ENCODE results near the gene PADI4. TPM values are rescaled to one million over a fixed set of nuclear protein-coding genes. Genes with fewer than 3 reads are reported as not detected.

PADI4 gene
- total RNA-seq, 1 experiment from 2014 or later, result 7.7 TPM

DNA sequence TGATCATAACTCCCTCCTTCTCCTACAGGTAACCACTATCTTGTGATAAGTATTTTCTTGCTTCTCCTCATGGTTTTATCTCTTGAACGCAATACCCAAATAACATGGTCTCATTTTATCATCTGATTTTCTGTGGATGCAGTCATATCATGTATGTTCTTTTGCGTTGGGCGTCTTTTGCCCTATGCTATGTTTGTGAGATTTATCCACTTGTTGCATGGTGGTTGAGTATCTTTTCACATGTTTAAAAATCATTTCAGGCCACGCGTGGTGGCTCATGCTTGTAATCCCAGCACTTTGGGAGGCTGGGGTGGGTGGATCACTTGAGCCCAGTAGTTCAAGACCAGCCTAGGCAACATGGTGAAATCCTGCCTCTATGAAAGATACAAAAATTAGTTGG, 43.5 kb upstream of the PADI4 start:
- H2AFZ ChIP-seq, result no peak overlapping the region
- H3K4me3 ChIP-seq, result no peak overlapping the region
- no peaks in the 10 kb centered on the region for H3K79me2 ChIP-seq (ENCODE audit: low read depth)
- no peak overlapping the region for H3K27ac ChIP-seq
- no peaks in the 10 kb centered on the region for H3K9me3 ChIP-seq (ENCODE audit: insufficient read depth, low read depth)
- ChIA-PET CTCF (no interaction called here), POLR2A (ENCODE audit: unreplicated experiment) (no interaction called here)
- no TSS peak for BruUV-seq (replicated peaks)
- no peaks in the 10 kb centered on the region for H3F3A ChIP-seq (ENCODE audit: insufficient read depth, low read depth)
- no peaks in the 10 kb centered on the region for H3K36me3 ChIP-seq (ENCODE audit: low read depth)
- TF ChIP-seq, protein P1, sequence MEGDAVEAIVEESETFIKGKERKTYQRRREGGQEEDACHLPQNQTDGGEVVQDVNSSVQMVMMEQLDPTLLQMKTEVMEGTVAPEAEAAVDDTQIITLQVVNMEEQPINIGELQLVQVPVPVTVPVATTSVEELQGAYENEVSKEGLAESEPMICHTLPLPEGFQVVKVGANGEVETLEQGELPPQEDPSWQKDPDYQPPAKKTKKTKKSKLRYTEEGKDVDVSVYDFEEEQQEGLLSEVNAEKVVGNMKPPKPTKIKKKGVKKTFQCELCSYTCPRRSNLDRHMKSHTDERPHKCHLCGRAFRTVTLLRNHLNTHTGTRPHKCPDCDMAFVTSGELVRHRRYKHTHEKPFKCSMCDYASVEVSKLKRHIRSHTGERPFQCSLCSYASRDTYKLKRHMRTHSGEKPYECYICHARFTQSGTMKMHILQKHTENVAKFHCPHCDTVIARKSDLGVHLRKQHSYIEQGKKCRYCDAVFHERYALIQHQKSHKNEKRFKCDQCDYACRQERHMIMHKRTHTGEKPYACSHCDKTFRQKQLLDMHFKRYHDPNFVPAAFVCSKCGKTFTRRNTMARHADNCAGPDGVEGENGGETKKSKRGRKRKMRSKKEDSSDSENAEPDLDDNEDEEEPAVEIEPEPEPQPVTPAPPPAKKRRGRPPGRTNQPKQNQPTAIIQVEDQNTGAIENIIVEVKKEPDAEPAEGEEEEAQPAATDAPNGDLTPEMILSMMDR (conservative IDR thresholded peaks at IDR 0.05), result no peak
- no peak for TF ChIP-seq EZH2 (IDR thresholded peaks at IDR 0.05; ENCODE audit: low read depth)
- no peaks in the 10 kb centered on the region for H3K27me3 ChIP-seq (ENCODE audit: insufficient read depth, low read depth)
- intact Hi-C loops (cut with micrococcal nuclease; ENCODE audit: unreplicated experiment), result no loop called here
- H3K4me1 ChIP-seq (replicated peaks; ENCODE audit: insufficient read depth), result no peaks in the 10 kb centered on the region
- no peaks in the 10 kb centered on the region for H4K20me1 ChIP-seq (ENCODE audit: insufficient read depth)
- no peak for DNase-seq
- H3K4me2 ChIP-seq, result no peak overlapping the region
- no peaks in the 10 kb centered on the region for H3K9me2 ChIP-seq (ENCODE audit: insufficient read depth)

DNA sequence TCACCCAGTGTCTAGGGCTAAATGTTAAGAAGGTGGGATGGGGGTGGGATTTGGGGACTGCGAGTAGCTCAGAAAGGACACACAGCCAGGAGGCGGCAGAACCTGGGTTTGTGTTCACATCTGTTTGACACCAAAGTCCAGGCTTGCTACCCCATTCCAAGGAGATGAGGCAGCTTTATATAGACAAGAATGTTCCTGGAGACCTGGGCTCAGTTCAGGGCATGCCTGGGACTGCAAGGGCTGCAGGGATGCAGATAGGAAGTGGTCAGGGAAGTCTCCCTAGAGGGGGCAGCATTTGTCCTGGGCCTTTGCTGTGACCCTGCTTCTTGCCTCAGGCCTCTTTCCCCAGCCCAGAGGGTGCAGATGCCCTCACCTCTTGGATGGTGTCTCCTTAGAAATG, 42.8 kb upstream of the PADI4 start:
- Histone ChIP-seq H3K27me3 (ENCODE audit: insufficient read depth, low read depth) (no peaks in the 10 kb centered on the region), H3K4me2 (no peak overlapping the region), H3K4me3 (no peak overlapping the region), H4K20me1 (ENCODE audit: insufficient read depth) (no peaks in the 10 kb centered on the region), H3K9me2 (ENCODE audit: insufficient read depth) (no peaks in the 10 kb centered on the region), H3K79me2 (ENCODE audit: low read depth) (no peaks in the 10 kb centered on the region), H3F3A (ENCODE audit: insufficient read depth, low read depth) (no peaks in the 10 kb centered on the region), H2AFZ (no peak overlapping the region), H3K4me1 (replicated peaks; ENCODE audit: insufficient read depth) (no peaks in the 10 kb centered on the region), H3K27ac (no peak overlapping the region), H3K9me3 (ENCODE audit: insufficient read depth, low read depth) (no peaks in the 10 kb centered on the region), H3K36me3 (ENCODE audit: low read depth) (no peaks in the 10 kb centered on the region)
- CTCF ChIA-PET, result no interaction called here
- intact Hi-C loops (cut with micrococcal nuclease; ENCODE audit: unreplicated experiment), result no loop called here
- POLR2A ChIA-PET (ENCODE audit: unreplicated experiment), result no interaction called here
- BruUV-seq (replicated peaks), result no TSS peak
- DNase-seq, result no peak
- TF ChIP-seq, protein P1 (conservative IDR thresholded peaks at IDR 0.05), result no peak
- no peak for TF ChIP-seq EZH2 (IDR thresholded peaks at IDR 0.05; ENCODE audit: low read depth)

DNA sequence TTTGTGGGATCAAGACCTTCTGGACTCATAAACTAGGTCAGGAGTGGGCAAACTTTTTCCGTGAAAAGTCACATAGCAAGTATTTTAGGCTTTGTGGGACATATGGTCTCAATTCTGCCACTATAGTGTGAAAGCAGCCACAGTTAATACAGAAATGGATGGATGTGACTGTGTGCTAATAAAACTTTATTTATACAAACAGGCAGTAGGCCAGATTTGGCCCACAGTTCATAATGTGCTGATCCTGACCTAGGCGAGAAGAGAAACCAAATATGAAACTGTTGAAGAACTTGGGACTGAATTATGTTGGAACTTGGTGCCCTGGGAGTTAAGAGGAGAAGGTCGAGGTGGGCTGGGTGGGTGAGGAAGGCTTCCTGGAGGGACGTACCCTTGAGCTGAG, 42.0 kb upstream of the PADI4 start:
- intact Hi-C loops (cut with micrococcal nuclease; ENCODE audit: unreplicated experiment), result no loop called here
- Histone ChIP-seq H3K9me2 (ENCODE audit: insufficient read depth) (no peaks in the 10 kb centered on the region), H3F3A (ENCODE audit: insufficient read depth, low read depth) (no peaks in the 10 kb centered on the region), H3K4me2 (no peak overlapping the region), H2AFZ (no peak overlapping the region), H3K27ac (no peak overlapping the region), H3K79me2 (ENCODE audit: low read depth) (no peaks in the 10 kb centered on the region), H3K27me3 (ENCODE audit: insufficient read depth, low read depth) (no peaks in the 10 kb centered on the region), H3K36me3 (ENCODE audit: low read depth) (no peaks in the 10 kb centered on the region), H3K4me1 (replicated peaks; ENCODE audit: insufficient read depth) (no peaks in the 10 kb centered on the region), H4K20me1 (ENCODE audit: insufficient read depth) (no peaks in the 10 kb centered on the region), H3K9me3 (ENCODE audit: insufficient read depth, low read depth) (no peaks in the 10 kb centered on the region), H3K4me3 (no peak overlapping the region)
- ChIA-PET POLR2A (ENCODE audit: unreplicated experiment) (no interaction called here), CTCF (no interaction called here)
- no peak for DNase-seq
- no TSS peak for BruUV-seq (replicated peaks)
- TF ChIP-seq, protein P1 (conservative IDR thresholded peaks at IDR 0.05), result no peak
- TF ChIP-seq EZH2 (IDR thresholded peaks at IDR 0.05; ENCODE audit: low read depth), result no peak
